GM12874 (cell line): Measurements from ENCODE around the gene SWSAP1.

Source experiments
- CTCF ChIP-seq: IDR thresholded peaks from 2 replicates; pipeline ENCODE4 v1.5.1; 2011; ENCODE audit warnings: low read depth, mild to moderate bottlenecking, control low read depth, low read length, moderate library complexity; ENCODE audit not compliant: insufficient read depth

SWSAP1 gene

GRCh38 chr19:11378319-11379189, 4.1 kb downstream of the SWSAP1 start:
- peak; percentile 72 for TF ChIP-seq CTCF

GRCh38 chr19:11379857-11380350, 5.4 kb downstream of the SWSAP1 start:
- no peak for TF ChIP-seq CTCF

- TF ChIP-seq CTCF, result peak; percentile 89
Measured at GRCh38 chr19:11380653-11381537, 6.4 kb downstream of the SWSAP1 start.

- TF ChIP-seq CTCF, result peak; percentile 83
Measured at GRCh38 chr19:11382898-11383705, 8.6 kb downstream of the SWSAP1 start.

GRCh38 chr19:11383706-11384048, 9.2 kb downstream of the SWSAP1 start:
- no peak for TF ChIP-seq CTCF

GRCh38 chr19:11384778-11385129, 10.3 kb downstream of the SWSAP1 start:
- no peak for TF ChIP-seq CTCF
